Ovary (tissue), 3 donors: ENCODE results near the gene TP73.

Experiments used
- POLR2A ChIP-seq: fragments of 450-650 bp; IDR thresholded peaks from one replicate; pipeline ENCODE4 v1.6.1; 2017; ENCODE audit warnings: antibody characterized with exemption, mild to moderate bottlenecking, moderate library complexity
- TF ChIP-seq, protein P1 (sequence below), 3 donors: fragments of 450-650 bp in 2 of 3; fragments of 200-600 bp in 1 of 3; IDR thresholded peaks; one replicate each; pipeline versions ENCODE4 v1.5.1 to v1.8.0; 2016 to 2022; ENCODE audit warnings: antibody characterized with exemption in 3 of 3, mild to moderate bottlenecking in 1 of 3
- donor health status: DM: no; HTN: no; CAD: no.

DNA sequence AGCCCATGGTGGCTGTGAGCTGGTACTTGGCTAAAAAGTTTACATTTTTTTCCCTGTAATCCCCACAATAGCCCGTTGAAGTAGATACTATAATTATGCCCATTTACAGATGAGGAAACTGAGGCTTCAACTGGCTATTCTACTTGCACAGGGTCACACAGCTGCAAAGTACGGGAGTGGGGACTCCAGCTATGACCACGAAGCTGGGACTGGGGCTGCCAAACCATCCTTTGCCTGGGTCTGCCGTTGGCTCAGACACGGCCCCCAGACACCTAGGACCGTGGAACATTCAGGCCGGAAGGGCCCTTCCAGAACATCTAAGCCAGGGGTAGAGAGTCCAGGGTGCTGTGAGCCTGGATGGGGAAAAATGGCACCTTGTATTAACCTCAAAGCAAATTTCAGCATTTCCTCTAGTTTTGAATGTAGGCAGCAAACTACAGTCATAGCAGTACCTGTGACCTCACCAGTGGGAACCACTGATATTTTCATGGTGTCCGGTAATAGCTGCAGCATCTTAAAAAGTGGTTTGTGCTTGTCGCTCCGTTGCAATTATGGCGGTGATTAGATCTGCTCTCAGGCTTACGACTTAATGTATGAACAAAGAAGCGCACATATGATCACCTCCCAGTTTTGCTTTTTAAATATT is 4.3 kb downstream of the TP73 start:
- TF ChIP-seq, protein P1, sequence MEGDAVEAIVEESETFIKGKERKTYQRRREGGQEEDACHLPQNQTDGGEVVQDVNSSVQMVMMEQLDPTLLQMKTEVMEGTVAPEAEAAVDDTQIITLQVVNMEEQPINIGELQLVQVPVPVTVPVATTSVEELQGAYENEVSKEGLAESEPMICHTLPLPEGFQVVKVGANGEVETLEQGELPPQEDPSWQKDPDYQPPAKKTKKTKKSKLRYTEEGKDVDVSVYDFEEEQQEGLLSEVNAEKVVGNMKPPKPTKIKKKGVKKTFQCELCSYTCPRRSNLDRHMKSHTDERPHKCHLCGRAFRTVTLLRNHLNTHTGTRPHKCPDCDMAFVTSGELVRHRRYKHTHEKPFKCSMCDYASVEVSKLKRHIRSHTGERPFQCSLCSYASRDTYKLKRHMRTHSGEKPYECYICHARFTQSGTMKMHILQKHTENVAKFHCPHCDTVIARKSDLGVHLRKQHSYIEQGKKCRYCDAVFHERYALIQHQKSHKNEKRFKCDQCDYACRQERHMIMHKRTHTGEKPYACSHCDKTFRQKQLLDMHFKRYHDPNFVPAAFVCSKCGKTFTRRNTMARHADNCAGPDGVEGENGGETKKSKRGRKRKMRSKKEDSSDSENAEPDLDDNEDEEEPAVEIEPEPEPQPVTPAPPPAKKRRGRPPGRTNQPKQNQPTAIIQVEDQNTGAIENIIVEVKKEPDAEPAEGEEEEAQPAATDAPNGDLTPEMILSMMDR (IDR thresholded peaks at IDR 0.05) = no peak
- no peak for TF ChIP-seq POLR2A
